Islet of Langerhans (tissue), 1 donor: ENCODE data around the gene KLHL8.
"Not testable (repeated sequence)": the region's sequence is repeated elsewhere in the genome, so short reads cannot be mapped to it uniquely, and the experiment has no call there.

Experiments
- FAIRE-seq: peaks from one replicate; lab custom pipeline; 2011; peaks lifted over from hg19 to GRCh38; lab: Jason Lieb, UNC

KLHL8 gene

GRCh38 chr4:87227751-87228151 is 7.3 kb upstream of the KLHL8 start:
- FAIRE-seq: no peak

GRCh38 chr4:87225936-87226335 is 5.5 kb upstream of the KLHL8 start:
- no peak for FAIRE-seq

- no peak for FAIRE-seq
These were observed 3.9 kb upstream of the KLHL8 start for GRCh38 chr4:87224141-87224923.

- no peak for FAIRE-seq
These were observed 755 bp downstream of the KLHL8 start for GRCh38 chr4:87219632-87220093.

- not testable (repeated sequence) for FAIRE-seq
These were observed 3.1 kb downstream of the KLHL8 start for GRCh38 chr4:87217235-87217763.

- no peak for FAIRE-seq
These were observed 3.9 kb downstream of the KLHL8 start for GRCh38 chr4:87216469-87216868.

- no peak for FAIRE-seq
These were observed 6.9 kb downstream of the KLHL8 start for GRCh38 chr4:87213421-87214075.

- no peak for FAIRE-seq
These were observed 9.0 kb downstream of the KLHL8 start for GRCh38 chr4:87211249-87211952.

- FAIRE-seq: no peak
These were observed 10.7 kb downstream of the KLHL8 start for GRCh38 chr4:87209696-87210095.

GRCh38 chr4:87209182-87209581 is 11.2 kb downstream of the KLHL8 start:
- no peak for FAIRE-seq

- FAIRE-seq: no peak
These were observed 15.9 kb downstream of the KLHL8 start for GRCh38 chr4:87204559-87204958.

GRCh38 chr4:87196927-87197326 is 23.5 kb downstream of the KLHL8 start:
- FAIRE-seq: no peak

- FAIRE-seq: no peak
These were observed 24.3 kb downstream of the KLHL8 start for GRCh38 chr4:87196146-87196545.

- no peak for FAIRE-seq
These were observed 26.3 kb downstream of the KLHL8 start for GRCh38 chr4:87193958-87194675.

- FAIRE-seq: no peak
These were observed 28.1 kb downstream of the KLHL8 start for GRCh38 chr4:87192145-87192919.

- FAIRE-seq: no peak
These were observed 31.5 kb downstream of the KLHL8 start for GRCh38 chr4:87188932-87189331.

- FAIRE-seq: peak; percentile 38
These were observed 32.4 kb downstream of the KLHL8 start for GRCh38 chr4:87188048-87188447.

- FAIRE-seq: no peak
These were observed 35.1 kb downstream of the KLHL8 start for GRCh38 chr4:87185146-87185870.

- no peak for FAIRE-seq
These were observed 39.7 kb downstream of the KLHL8 start for GRCh38 chr4:87180767-87181166.

GRCh38 chr4:87179751-87180150 is 40.7 kb downstream of the KLHL8 start:
- FAIRE-seq: no peak

- no peak for FAIRE-seq
These were observed 45.7 kb downstream of the KLHL8 start for GRCh38 chr4:87174672-87175071.
